Measurements from ENCODE around the gene IBA57.

IBA57 gene

DNA sequence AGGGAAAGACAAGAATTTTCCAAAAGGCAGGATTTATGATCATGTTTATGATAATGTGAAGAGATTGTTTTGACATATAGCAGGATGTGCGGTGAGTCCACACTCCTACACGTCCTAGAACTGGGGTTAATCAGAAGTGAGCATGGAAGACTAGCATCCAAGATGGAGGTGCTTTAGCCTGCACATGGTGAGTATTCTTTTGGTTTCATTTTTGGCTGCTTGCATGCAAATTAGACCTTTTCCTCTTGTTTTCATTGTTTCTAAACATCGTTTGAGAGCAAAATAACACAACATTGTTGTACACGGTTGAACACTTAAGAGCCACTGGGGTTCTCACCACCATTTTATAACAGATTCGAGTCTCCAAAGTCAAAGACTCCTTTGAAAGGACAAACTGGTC is 40.4 kb upstream of the IBA57 start:
- H3K36me3 ChIP-seq (replicated peaks; ENCODE audit: insufficient read depth, low read length) = no peaks in the 10 kb centered on the region
- H3F3A ChIP-seq (ENCODE audit: insufficient read depth, low read length) = no peaks in the 10 kb centered on the region
- no peak for TF ChIP-seq EZH2 (optimal IDR thresholded peaks at IDR 0.05; ENCODE audit: low read depth, low read length)
- no peaks in the 10 kb centered on the region for H3K4me1 ChIP-seq (ENCODE audit: low read length)
- H4K20me1 ChIP-seq (ENCODE audit: insufficient read depth, low read length) = no peaks in the 10 kb centered on the region
- H3K9ac ChIP-seq (ENCODE audit: low read length) = no peak overlapping the region
- no peak overlapping the region for H2AFZ ChIP-seq (ENCODE audit: low read length)
- no peak overlapping the region for H3K4me3 ChIP-seq (ENCODE audit: low read length)
- no peaks in the 10 kb centered on the region for H3K79me2 ChIP-seq (ENCODE audit: low read length)
- H3K27ac ChIP-seq (ENCODE audit: low read length) = no peak overlapping the region
- no peak for DNase-seq
- no peaks in the 10 kb centered on the region for H3K9me2 ChIP-seq (replicated peaks; ENCODE audit: insufficient read depth, low read length)
- no peak overlapping the region for H3K4me2 ChIP-seq (ENCODE audit: low read depth, low read length)
- no peaks in the 10 kb centered on the region for H3K27me3 ChIP-seq (replicated peaks; ENCODE audit: insufficient read depth, low read length)
- H3K9me3 ChIP-seq (replicated peaks; ENCODE audit: insufficient read depth, low read length) = no peaks in the 10 kb centered on the region

DNA sequence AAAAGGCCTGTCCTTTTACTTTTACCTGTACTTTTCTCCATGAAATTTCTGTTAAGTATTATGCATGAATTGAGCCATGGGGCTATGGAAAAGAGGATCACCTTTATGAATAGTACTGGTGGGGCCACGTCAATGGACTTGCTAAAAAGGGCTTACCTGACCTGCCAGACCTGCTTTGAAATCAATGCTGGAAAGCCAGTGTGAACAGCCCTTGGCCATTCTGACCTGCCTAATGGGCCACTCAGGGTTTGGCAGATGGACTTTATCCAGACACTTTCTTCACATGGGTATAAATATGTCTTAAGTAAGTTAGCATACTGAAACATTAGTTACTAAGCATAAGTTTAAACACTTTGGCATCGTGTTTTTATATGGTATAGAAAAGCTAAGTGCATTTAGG is 33.8 kb upstream of the IBA57 start:
- Histone ChIP-seq H3K27ac (ENCODE audit: low read length) (no peak overlapping the region), H3K9ac (ENCODE audit: low read length) (no peak overlapping the region), H4K20me1 (ENCODE audit: insufficient read depth, low read length) (no peaks in the 10 kb centered on the region), H3K27me3 (replicated peaks; ENCODE audit: insufficient read depth, low read length) (peaks cover 13% of the 10 kb centered on the region), H3F3A (ENCODE audit: insufficient read depth, low read length) (no peaks in the 10 kb centered on the region), H3K9me3 (replicated peaks; ENCODE audit: insufficient read depth, low read length) (no peaks in the 10 kb centered on the region), H3K4me2 (ENCODE audit: low read depth, low read length) (no peak overlapping the region), H3K36me3 (replicated peaks; ENCODE audit: insufficient read depth, low read length) (no peaks in the 10 kb centered on the region), H3K4me1 (ENCODE audit: low read length) (no peaks in the 10 kb centered on the region), H3K9me2 (replicated peaks; ENCODE audit: insufficient read depth, low read length) (no peaks in the 10 kb centered on the region), H3K4me3 (ENCODE audit: low read length) (no peak overlapping the region), H2AFZ (ENCODE audit: low read length) (no peak overlapping the region), H3K79me2 (ENCODE audit: low read length) (no peaks in the 10 kb centered on the region)
- DNase-seq = no peak
- TF ChIP-seq CTCF (IDR thresholded peaks at IDR 0.05; ENCODE audit: low read length) = no peak

DNA sequence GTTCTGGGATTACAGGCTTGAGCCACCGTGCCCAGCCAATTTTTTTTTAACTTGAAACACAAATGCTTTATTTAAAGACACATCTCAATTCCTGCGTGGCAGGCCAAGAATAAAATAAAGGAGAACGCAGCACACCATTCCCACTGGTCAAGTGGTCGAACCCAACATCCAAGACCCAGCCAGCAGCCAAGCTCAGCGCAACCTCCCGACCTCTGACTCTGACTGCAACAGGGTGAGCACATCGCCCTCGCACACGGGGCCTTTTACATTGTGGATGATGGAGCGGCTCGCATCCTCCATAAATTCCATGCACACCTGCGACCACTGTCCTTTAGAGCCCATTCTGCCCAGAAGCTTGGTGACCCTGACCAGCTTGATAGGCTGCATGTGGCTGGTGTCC is 31.0 kb upstream of the IBA57 start:
- Histone ChIP-seq H2AFZ (ENCODE audit: low read length) (no peak overlapping the region), H3K27ac (ENCODE audit: low read length) (no peak overlapping the region), H3K27me3 (replicated peaks; ENCODE audit: insufficient read depth, low read length) (peaks cover 26% of the 10 kb centered on the region), H3K9ac (ENCODE audit: low read length) (no peak overlapping the region), H3K9me2 (replicated peaks; ENCODE audit: insufficient read depth, low read length) (no peaks in the 10 kb centered on the region), H3F3A (ENCODE audit: insufficient read depth, low read length) (peaks cover 3% of the 10 kb centered on the region; the same call in 1 of the 2 replicates), H3K4me3 (ENCODE audit: low read length) (no peak overlapping the region), H3K4me2 (ENCODE audit: low read depth, low read length) (no peak overlapping the region), H3K36me3 (replicated peaks; ENCODE audit: insufficient read depth, low read length) (no peaks in the 10 kb centered on the region), H3K79me2 (ENCODE audit: low read length) (no peaks in the 10 kb centered on the region), H3K4me1 (ENCODE audit: low read length) (no peaks in the 10 kb centered on the region), H4K20me1 (ENCODE audit: insufficient read depth, low read length) (no peaks in the 10 kb centered on the region), H3K9me3 (replicated peaks; ENCODE audit: insufficient read depth, low read length) (no peaks in the 10 kb centered on the region)
- no peak for TF ChIP-seq EZH2 (optimal IDR thresholded peaks at IDR 0.05; ENCODE audit: low read depth, low read length)
- TF ChIP-seq CTCF (IDR thresholded peaks at IDR 0.05; ENCODE audit: low read length) = no peak
- no peak for TF ChIP-seq EZH2phosphoT487 (IDR thresholded peaks at IDR 0.05; ENCODE audit: low read length)
- no peak for DNase-seq

DNA sequence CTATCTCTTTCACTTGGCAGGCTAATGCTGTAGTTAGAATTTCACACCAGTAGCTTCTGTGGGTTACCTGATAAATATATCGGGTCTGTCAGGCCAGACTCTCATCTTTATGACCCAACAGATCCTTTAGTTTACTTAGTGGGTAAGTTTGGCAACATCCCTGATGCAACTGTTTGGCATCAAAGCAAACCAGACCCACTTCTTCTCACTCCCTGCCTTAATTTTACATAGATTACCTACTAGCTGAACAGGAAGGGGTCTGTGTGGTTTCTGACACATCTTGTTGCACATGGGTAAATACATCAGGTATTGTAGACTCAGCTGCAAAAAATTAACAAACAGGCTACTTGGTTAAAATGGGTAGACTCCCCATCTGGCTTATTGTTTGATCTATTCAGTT is 28.7 kb upstream of the IBA57 start:
- Histone ChIP-seq H4K20me1 (ENCODE audit: insufficient read depth, low read length) (peaks cover 3% of the 10 kb centered on the region; the same call in 1 of the 2 replicates), H3K79me2 (ENCODE audit: low read length) (peaks cover 18% of the 10 kb centered on the region), H2AFZ (ENCODE audit: low read length) (no peak overlapping the region), H3K27me3 (replicated peaks; ENCODE audit: insufficient read depth, low read length) (peaks cover 26% of the 10 kb centered on the region), H3K4me2 (ENCODE audit: low read depth, low read length) (no peak overlapping the region), H3K4me3 (ENCODE audit: low read length) (no peak overlapping the region), H3F3A (ENCODE audit: insufficient read depth, low read length) (peaks cover 15% of the 10 kb centered on the region), H3K9me2 (replicated peaks; ENCODE audit: insufficient read depth, low read length) (no peaks in the 10 kb centered on the region), H3K27ac (ENCODE audit: low read length) (no peak overlapping the region), H3K4me1 (ENCODE audit: low read length) (peaks cover 5% of the 10 kb centered on the region), H3K9me3 (replicated peaks; ENCODE audit: insufficient read depth, low read length) (no peaks in the 10 kb centered on the region), H3K36me3 (replicated peaks; ENCODE audit: insufficient read depth, low read length) (no peaks in the 10 kb centered on the region), H3K9ac (ENCODE audit: low read length) (no peak overlapping the region)
- no peak for DNase-seq
- TF ChIP-seq EZH2phosphoT487 (IDR thresholded peaks at IDR 0.05; ENCODE audit: low read length) (no peak), EZH2 (optimal IDR thresholded peaks at IDR 0.05; ENCODE audit: low read depth, low read length) (no peak), CTCF (IDR thresholded peaks at IDR 0.05; ENCODE audit: low read length) (no peak)
